Activated naive CD8-positive, alpha-beta T cell treated with anti-CD3 and anti-CD28 coated beads, Interleukin-2, amount 50 U/mL, for 24 hours (primary cell): ENCODE results near the gene NHERF1.

Experiments used
- ATAC-seq: fragments of 150-1000 bp; cut with Tn5 transposase; one replicate; pipeline ENCODE4 v1.10.0; 2021
- DNase-seq: peaks from one replicate; pipeline ENCODE4 v3.0.0; 2021
- H3K27ac Mint-ChIP-seq: one replicate; pipeline ENCODE4 v1.8.0; 2021; ENCODE audit warnings: mild to moderate bottlenecking, mixed read lengths
- H3K27me3 Mint-ChIP-seq: one replicate; pipeline ENCODE4 v1.8.0; 2021; ENCODE audit warnings: mixed read lengths
- H3K36me3 Mint-ChIP-seq: one replicate; pipeline ENCODE4 v1.8.0; 2021; ENCODE audit warnings: low read depth, mixed read lengths
- H3K4me1 Mint-ChIP-seq: one replicate; pipeline ENCODE4 v1.8.0; 2021; ENCODE audit warnings: mixed read lengths
- H3K4me3 Mint-ChIP-seq: one replicate; pipeline ENCODE4 v1.8.0; 2021; ENCODE audit warnings: mild to moderate bottlenecking, moderate library complexity, mixed read lengths
- H3K9me3 Mint-ChIP-seq: one replicate; pipeline ENCODE4 v1.8.0; 2021; ENCODE audit warnings: mixed read lengths

NHERF1 gene

DNA sequence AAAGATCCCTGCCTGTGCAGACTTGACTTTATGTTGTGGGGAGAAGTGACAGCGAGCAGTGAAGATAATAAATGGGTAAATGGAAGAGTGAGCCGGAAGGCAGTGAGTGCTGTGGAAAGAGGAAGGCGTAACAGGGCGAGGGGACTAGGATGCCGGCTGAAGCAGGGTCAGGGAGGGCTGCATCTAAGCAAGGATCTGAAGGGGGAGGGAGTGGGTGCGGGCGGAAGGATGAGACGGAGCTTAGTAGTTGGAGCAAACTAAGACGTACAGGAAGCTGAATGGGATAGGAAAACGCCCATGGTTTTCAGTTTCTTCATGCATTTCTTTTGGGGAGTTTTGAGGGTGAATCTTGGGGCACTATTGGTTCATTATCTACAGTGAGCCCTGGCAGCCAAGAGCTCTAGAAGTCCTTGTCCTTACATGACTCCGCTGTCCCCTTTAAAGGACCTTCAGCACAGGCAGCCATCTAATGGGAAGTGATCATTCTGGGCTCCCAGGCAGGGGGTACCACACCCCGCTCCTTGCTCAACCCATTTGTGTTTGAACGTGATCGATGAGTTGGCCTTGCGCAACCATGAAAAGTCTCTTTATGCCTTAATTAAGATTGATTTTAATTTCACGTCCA, 38.1 kb downstream of the NHERF1 start:
- no peak overlapping the region for H3K4me3 Mint-ChIP-seq
- H3K4me1 Mint-ChIP-seq = peaks cover 46% of the 10 kb centered on the region
- DNase-seq = no peak
- no peak for ATAC-seq
- H3K36me3 Mint-ChIP-seq = peaks cover 15% of the 10 kb centered on the region
- no peak overlapping the region for H3K27ac Mint-ChIP-seq
- no peaks in the 10 kb centered on the region for H3K27me3 Mint-ChIP-seq
- H3K9me3 Mint-ChIP-seq = no peaks in the 10 kb centered on the region

DNA sequence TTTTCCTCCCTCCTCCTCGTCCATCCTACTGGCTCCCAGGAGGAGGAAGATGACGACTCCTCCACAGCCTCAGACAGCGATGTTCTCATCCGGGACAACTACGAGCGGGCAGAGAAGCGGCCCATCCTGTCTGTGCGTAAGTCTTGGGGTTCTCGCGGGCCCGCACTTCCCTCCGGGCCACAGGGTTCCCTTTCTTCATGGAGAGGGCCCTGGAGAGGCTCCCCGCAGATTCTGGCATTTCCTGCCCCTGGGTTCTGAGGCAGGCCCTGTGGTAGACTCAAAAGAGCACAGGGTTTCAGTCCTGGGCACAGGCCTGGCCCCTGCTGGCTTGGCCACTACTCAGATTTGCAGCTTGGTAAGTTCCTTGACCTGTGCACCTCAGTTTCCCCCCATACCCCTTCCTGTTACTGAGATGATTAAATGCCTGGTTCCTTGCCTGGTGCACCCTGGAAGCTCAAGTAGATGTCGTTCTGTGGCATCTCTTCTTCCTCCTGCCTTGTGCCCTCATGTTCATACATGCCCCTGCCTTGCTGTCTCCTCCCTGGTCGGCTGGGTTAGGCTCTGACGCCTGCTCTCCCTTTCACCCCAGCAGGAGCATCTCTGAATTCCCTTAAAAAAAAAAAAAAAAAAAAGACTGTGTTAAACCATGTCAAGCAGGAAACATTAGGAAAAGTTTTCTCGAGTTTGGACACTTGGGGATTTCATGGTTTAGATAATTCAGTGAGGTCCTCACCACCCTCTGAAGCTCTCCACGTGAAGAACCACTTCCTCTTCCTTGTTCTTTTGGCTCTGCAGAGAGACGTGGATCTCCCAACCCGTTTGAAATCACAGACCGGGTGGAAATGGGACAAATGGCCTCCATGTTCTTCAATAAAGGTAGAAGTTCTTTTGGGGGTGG, 42.0 kb downstream of the NHERF1 start:
- H3K27ac Mint-ChIP-seq = no peak overlapping the region
- no peak for ATAC-seq

DNA sequence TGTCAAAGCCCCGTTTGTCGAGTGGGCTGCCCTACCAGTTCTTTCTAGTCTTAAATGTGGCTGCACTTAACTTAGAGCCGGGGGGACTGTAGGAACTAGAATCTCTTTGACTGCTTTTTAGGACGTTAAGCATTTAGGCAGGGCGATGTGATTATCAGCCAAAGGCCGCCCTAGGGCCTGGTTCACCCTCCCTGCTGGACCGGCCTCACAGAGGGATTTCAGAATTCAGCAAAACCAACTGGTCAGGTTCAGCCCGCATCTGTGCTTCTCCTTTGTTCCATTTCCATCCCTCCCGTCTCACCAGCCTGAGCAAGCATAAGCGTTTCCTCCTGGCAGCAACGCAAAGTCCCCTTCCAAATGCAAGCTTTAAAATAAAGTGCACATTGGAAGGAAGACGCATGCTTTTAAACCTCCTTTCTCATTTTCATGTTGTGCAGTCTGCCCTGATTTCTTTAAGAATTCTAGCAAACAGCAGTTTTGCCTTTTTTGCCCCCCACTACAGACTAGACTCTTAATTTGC, 44.2 kb downstream of the NHERF1 start:
- ATAC-seq (no peak), DNase-seq (no peak)
- peaks cover 17% of the 10 kb centered on the region for H3K36me3 Mint-ChIP-seq
- H3K4me3 Mint-ChIP-seq = no peak overlapping the region
- no peaks in the 10 kb centered on the region for H3K27me3 Mint-ChIP-seq
- H3K9me3 Mint-ChIP-seq = no peaks in the 10 kb centered on the region
- H3K27ac Mint-ChIP-seq = no peak overlapping the region
- peaks cover 14% of the 10 kb centered on the region for H3K4me1 Mint-ChIP-seq

More for the DNA sequence above, 42.0 kb downstream of the NHERF1 start:
- Mint-ChIP-seq H3K9me3 (no peaks in the 10 kb centered on the region), H3K4me1 (peaks cover 29% of the 10 kb centered on the region), H3K4me3 (no peak overlapping the region), H3K36me3 (peaks cover 11% of the 10 kb centered on the region), H3K27me3 (no peaks in the 10 kb centered on the region)
- DNase-seq = no peak

DNA sequence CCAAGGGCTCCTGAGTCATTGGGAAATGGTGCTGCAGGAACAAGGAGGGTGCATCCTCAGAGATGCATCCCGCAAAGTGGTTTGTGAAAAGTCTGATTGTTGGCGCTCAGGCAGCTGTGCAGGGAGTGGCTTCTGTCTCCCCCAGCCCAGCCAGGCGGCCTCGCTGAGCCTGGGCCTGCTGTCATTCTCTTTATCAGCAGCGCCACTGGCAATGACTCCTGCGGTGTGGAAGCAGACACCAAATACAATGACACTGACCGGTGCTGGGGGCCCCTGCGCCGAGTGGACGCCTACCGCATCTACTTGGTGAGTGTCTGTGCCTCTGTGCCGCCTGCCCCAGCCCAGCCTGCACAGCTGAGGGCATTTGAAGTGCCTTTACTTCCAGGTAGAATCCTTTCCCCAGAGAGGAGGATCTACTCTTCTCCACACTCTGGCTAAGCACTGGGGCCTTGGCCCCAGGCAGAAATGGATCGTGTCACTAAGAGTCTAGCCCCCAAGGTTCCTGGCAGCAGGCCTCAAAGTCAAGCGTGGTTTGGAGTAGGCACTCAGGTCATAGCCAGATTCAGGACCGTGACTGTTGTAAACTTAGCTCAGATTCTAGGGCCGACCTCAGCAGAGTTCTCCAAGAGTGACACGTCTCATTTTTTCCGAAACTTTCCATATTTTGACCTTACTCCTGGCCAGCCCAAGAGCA, 47.0 kb downstream of the NHERF1 start:
- no peaks in the 10 kb centered on the region for H3K27me3 Mint-ChIP-seq
- no peak overlapping the region for H3K4me3 Mint-ChIP-seq
- peaks cover 11% of the 10 kb centered on the region for H3K4me1 Mint-ChIP-seq
- H3K36me3 Mint-ChIP-seq = peaks cover 13% of the 10 kb centered on the region
- H3K9me3 Mint-ChIP-seq = no peaks in the 10 kb centered on the region
- DNase-seq (no peak), ATAC-seq (no peak)
- no peak overlapping the region for H3K27ac Mint-ChIP-seq

DNA sequence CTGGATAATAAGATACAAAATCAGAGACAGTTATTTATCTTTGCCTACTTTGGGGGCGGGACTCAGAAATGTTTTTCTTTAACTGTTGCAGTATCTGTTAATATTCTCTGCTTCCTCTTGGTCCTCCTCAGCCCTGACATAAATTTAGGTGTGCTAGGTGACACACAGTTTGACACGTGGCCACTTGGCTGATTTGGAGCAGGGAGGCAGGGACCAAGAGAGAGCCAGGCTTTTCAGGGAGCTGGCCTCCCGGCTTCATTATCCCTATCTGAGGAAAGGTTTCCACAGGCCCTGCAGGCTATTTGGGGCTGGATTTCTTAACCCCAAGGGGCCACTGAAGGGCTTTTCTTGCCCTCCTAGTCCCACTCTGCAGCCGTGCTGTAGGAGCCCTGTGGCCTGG, 47.8 kb downstream of the NHERF1 start:
- ATAC-seq (no peak), DNase-seq (no peak)
- Mint-ChIP-seq H3K27me3 (no peaks in the 10 kb centered on the region), H3K4me1 (peaks cover 4% of the 10 kb centered on the region), H3K36me3 (peaks cover 13% of the 10 kb centered on the region), H3K27ac (no peak overlapping the region), H3K4me3 (no peak overlapping the region), H3K9me3 (no peaks in the 10 kb centered on the region)

DNA sequence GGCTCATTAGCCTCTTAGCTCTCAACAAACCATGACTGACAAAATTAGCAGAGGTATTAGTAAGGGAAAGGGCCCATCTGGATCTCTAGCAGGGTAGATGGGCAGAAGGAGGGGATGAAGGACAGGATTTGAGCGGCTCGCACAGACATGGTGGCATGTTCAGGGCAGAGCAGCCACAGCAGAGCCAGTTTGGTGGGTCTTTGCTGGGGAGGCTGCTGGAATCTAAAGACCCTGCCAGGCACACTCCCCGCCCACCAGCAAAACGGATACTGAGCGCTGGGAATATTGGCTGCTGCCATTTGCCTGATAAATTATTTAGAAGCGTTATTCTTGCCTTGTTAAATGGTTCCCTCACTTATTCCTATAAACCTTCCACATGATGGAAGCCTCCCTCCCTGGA, 48.4 kb downstream of the NHERF1 start:
- DNase-seq (no peak), ATAC-seq (no peak)
- H3K4me1 Mint-ChIP-seq = no peaks in the 10 kb centered on the region
- H3K9me3 Mint-ChIP-seq = no peaks in the 10 kb centered on the region
- H3K4me3 Mint-ChIP-seq = no peak overlapping the region
- no peak overlapping the region for H3K27ac Mint-ChIP-seq
- no peaks in the 10 kb centered on the region for H3K27me3 Mint-ChIP-seq
- peaks cover 11% of the 10 kb centered on the region for H3K36me3 Mint-ChIP-seq

DNA sequence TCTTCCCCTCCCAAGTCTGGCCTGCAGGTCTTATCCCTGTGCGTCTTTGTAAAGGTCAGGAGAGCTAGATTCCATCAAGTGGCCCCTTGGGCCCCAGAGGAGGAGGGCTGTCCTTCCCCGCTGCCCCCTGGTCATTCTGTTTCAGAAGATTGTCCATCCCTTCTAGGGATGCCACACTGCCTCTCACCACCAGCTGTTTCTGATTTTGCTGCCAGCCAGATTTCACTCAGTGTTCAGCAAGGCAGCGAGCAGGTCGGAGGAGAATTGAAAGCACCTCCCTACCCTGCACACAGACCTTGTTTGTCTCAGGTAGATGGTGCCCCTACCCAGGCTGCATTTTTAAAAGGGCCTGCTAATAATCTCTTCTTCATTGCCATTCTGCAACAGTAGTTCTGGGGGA, 49.4 kb downstream of the NHERF1 start:
- H3K27ac Mint-ChIP-seq = no peak overlapping the region
- H3K4me3 Mint-ChIP-seq = no peak overlapping the region
- H3K4me1 Mint-ChIP-seq = no peaks in the 10 kb centered on the region
- H3K36me3 Mint-ChIP-seq = peaks cover 12% of the 10 kb centered on the region
- DNase-seq (no peak), ATAC-seq (no peak)
- no peaks in the 10 kb centered on the region for H3K9me3 Mint-ChIP-seq
- H3K27me3 Mint-ChIP-seq = no peaks in the 10 kb centered on the region

DNA sequence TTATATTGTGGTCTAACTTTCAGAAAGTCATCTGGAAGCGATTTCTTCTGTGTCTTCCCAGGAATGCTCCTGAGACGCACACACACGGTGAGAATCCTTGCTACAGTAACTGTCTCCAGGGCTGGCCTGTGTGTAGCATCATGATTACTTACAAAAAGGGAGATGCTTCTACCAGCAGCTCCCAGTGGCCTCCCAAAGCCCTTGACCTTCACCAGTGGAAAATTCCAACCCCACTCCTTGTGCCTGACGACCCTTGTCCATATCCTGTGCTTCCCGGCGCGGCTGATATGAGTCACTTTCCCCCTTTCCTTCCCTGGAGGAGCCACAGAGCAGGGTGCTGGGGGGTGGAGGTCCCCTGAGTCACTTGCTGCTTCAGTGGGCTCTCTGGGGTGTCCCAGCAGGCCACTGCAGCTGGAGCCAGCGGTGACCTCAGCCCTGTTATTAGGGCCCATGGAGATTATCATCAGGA, 49.8 kb downstream of the NHERF1 start:
- no peaks in the 10 kb centered on the region for H3K4me1 Mint-ChIP-seq
- no peaks in the 10 kb centered on the region for H3K27me3 Mint-ChIP-seq
- H3K9me3 Mint-ChIP-seq = no peaks in the 10 kb centered on the region
- DNase-seq = no peak
- H3K36me3 Mint-ChIP-seq = peaks cover 15% of the 10 kb centered on the region
- no peak overlapping the region for H3K27ac Mint-ChIP-seq
- no peak for ATAC-seq
- no peak overlapping the region for H3K4me3 Mint-ChIP-seq

DNA sequence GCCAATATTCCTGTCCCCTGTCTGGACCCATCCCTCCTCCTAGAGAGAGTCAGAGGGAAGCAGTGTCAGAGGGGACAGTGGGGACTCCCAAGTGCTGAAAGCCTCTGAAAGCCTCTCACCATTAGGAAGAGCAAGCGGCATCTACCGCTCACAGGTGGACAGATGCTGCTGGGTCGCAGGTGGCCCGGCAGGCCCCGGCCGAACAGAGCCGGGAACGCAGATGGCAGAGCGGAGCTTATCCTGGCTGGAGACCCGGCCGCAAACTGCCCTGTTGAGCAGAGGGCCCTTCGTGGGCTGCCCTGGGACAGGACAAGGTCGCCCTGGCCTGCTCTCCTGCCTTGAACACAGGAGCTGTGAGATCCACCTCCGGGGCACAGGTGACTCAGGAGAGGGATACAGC, 50.7 kb downstream of the NHERF1 start:
- Mint-ChIP-seq H3K4me3 (no peak overlapping the region), H3K9me3 (no peaks in the 10 kb centered on the region), H3K4me1 (no peaks in the 10 kb centered on the region), H3K27me3 (no peaks in the 10 kb centered on the region), H3K27ac (no peak overlapping the region), H3K36me3 (peaks cover 15% of the 10 kb centered on the region)
- DNase-seq (no peak), ATAC-seq (no peak)

DNA sequence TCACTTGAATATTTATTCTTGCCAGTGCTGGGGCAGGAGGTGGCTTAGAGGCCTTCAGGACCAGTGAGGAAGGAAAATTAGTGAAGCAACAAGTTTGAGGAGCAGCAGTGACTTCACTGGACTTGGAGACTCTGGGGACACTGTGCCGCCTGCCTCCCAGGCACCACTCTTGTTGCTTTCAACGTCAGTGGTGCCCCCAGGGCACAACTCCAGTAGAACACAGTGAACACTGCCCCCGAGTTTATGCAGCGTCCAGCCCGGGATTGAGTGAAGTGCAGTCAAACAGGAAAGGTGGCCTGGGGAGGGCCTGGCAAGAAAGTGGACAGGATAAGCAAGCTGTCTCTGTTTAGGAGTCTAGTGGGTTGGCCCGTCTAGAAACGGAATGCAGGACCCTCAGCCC, 52.1 kb downstream of the NHERF1 start:
- Mint-ChIP-seq H3K27ac (no peak overlapping the region), H3K9me3 (no peaks in the 10 kb centered on the region), H3K27me3 (no peaks in the 10 kb centered on the region), H3K36me3 (peaks cover 14% of the 10 kb centered on the region), H3K4me1 (no peaks in the 10 kb centered on the region), H3K4me3 (no peak overlapping the region)
- DNase-seq = no peak
- ATAC-seq = no peak

DNA sequence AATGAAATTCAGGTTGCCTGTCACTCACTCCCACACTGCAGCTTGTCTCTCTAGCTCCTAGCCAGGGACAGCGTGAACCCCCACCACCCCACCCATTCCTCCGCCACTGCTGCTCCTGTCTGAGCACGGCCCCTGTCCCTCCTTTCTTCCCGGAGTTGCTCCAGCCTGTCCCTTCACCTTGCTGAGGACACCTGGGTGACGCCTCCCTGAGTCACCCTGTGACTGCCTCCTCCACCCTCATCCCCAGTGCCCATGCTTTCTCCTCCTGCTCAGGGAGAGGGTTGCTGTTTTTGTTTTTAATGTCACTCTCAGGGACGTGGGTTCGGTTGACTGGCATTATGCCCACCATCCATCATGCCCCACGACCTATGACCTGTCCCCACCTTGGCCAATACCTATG, 53.5 kb downstream of the NHERF1 start:
- DNase-seq = no peak
- Mint-ChIP-seq H3K27me3 (no peaks in the 10 kb centered on the region), H3K4me3 (no peak overlapping the region), H3K4me1 (no peaks in the 10 kb centered on the region), H3K9me3 (no peaks in the 10 kb centered on the region), H3K27ac (no peak overlapping the region), H3K36me3 (peaks cover 10% of the 10 kb centered on the region)
- ATAC-seq = no peak

DNA sequence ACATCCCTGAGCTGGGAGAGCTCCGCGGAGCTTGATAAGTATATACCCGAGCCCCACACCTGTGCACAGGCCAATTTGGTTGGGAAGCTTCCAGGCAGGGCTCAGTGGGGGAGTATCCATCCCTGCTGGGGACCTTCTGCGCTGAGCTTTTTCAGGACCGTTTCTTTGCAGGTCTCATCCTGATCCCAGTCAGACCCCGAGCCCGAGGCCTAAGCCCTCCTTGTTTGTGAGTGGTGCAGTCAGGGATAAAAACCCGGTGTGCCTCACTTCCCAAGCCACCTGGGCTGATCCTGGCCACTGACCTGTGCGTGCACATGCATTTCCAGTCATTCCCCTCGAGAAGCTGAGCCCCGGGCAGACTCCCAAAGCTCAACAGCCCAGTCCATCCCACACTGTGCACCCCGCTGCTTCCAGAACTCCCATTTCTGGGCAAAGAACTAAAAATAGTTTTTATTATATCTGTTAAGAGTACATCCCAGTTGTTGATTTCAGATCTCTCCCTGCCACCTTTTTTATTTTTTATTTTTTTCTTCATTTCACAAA, 55.0 kb downstream of the NHERF1 start:
- Mint-ChIP-seq H3K27ac (no peak overlapping the region), H3K9me3 (no peaks in the 10 kb centered on the region), H3K4me3 (no peak overlapping the region), H3K27me3 (no peaks in the 10 kb centered on the region), H3K4me1 (no peaks in the 10 kb centered on the region), H3K36me3 (peaks cover 10% of the 10 kb centered on the region)
- ATAC-seq = no peak
- no peak for DNase-seq

DNA sequence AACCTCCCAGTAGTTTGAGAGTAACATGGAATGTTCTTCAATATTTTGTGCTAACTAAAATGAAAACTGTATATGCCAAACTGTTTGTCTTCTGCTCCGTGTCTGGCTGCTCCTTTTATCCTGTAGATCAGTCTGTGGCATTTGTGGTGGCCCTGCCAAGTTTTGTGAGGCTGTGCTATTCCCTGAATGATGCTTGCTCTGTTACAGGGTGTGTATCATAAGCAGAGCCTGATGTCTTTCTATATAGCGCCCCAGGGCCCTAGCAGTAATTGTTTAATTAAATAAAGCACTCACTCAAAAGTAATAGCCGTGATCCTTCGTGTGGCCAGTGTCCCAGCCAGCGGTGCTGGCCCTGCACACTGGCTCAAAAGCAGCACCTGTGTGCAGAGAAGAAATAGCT, 55.5 kb downstream of the NHERF1 start:
- Mint-ChIP-seq H3K4me1 (no peaks in the 10 kb centered on the region), H3K27me3 (no peaks in the 10 kb centered on the region), H3K4me3 (no peak overlapping the region), H3K27ac (no peak overlapping the region), H3K9me3 (no peaks in the 10 kb centered on the region), H3K36me3 (peaks cover 10% of the 10 kb centered on the region)
- ATAC-seq = no peak
- no peak for DNase-seq

DNA sequence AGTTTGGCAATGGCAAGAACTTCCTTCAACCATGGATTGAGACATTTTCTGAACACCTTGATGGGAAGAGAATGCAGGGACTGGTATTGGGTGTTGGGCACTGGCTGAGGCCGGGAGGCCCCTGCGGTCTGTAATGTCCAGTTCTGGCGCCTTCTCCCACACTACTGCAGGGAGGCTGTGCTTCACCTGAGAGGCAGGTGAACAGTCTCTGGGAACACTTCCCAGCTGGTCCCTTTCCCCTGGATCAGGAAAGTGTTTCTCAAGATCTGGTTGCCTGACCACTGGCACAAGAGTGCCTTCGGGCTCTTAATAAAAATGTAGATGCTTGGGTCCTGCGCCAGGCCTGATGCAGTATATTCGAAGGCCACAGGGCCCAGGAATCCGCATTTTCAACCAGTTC, 56.3 kb downstream of the NHERF1 start:
- DNase-seq (no peak), ATAC-seq (no peak)
- Mint-ChIP-seq H3K4me3 (no peak overlapping the region), H3K27me3 (no peaks in the 10 kb centered on the region), H3K27ac (no peak overlapping the region), H3K9me3 (no peaks in the 10 kb centered on the region), H3K36me3 (peaks cover 10% of the 10 kb centered on the region), H3K4me1 (no peaks in the 10 kb centered on the region)
